DMS114 treated with DMSO at 0.1 percent for 48 hours (cell line): Measurements from ENCODE around the gene SFXN3.
A peak's percentile ranks its signal among the peaks of the same experiment; 100 is the strongest.

Source experiments
- DNase-seq: peaks from one replicate; lab custom pipeline; 2025; ENCODE audit not compliant: unreplicated experiment; lab: John Stamatoyannopoulos, UW

The SFXN3 gene

DNA sequence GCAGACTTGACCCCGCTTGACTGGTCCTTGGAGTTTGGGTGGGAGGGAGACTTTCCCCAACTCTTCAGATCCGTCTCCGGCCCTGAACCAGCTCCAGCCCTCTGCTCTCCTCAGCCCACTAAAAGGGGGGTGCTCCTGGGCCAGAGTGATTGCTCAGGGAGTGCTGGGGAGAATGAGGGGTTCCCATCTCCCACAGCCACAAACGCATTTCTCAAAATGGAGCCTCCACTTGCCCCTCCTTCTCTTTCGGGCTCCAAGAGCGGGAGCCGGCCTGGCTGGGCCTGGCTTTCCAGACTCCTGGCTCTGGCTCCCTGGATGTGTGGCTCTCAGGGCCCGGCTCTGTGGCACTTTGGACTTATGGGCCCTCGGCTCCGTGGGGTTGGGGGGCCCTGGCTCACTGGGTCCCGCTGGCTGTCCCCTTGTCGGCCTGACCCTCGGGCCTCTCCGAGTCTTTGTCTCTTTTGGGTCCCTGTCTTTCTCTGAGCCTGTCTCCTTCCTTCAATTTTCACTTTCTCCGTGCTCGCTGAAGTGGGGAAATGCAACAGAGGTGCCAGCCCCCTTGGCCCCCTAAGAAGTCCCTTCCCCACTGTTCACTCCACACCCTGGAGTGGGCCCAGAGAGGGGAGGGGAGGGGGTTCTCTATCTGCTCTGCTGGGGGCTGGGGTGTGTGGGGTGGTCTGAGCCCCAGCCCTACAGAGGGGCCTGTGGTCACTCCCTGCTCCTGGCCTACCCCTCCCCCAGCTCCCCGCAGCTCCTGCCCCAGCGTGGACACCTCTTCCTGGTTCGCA, 30.7 kb upstream of the SFXN3 start:
- no peak for DNase-seq

- DNase-seq, result no peak
Observed at GRCh38 chr10:101000915-101001658, 29.9 kb upstream of the SFXN3 start.

GRCh38 chr10:101001659-101002035, 29.4 kb upstream of the SFXN3 start:
- DNase-seq, result no peak

DNA sequence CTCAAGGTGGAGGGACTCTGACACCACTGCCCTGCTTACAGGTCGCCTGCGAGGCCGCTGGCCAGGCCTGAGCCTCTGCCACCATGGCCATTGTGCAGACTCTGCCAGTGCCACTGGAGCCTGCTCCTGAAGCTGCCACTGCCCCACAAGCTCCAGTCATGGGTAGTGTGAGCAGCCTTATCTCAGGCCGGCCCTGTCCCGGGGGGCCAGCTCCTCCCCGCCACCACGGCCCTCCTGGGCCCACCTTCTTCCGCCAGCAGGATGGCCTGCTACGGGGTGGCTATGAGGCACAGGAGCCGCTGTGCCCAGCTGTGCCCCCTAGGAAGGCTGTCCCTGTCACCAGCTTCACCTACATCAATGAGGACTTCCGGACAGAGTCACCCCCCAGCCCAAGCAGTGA, 28.6 kb upstream of the SFXN3 start:
- no peak for DNase-seq

DNA sequence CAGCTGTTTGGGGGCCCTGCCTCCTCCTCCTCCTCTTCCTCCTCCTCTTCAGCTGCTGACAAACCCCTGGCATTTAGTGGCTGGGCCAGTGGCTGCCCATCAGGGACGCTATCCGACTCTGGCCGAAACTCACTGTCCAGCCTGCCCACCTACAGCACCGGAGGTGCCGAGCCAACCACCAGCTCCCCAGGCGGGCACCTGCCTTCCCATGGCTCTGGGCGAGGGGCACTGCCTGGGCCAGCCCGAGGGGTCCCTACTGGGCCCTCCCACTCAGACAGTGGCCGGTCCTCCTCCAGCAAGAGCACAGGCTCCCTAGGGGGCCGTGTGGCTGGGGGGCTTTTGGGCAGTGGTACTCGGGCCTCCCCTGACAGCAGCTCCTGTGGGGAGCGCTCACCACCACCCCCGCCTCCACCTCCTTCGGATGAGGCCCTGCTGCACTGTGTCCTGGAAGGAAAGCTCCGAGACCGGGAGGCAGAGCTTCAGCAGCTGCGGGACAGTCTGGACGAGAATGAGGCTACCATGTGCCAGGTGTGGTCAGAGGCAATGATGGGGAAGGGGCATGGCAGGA, 27.3 kb upstream of the SFXN3 start:
- DNase-seq, result no peak

DNA sequence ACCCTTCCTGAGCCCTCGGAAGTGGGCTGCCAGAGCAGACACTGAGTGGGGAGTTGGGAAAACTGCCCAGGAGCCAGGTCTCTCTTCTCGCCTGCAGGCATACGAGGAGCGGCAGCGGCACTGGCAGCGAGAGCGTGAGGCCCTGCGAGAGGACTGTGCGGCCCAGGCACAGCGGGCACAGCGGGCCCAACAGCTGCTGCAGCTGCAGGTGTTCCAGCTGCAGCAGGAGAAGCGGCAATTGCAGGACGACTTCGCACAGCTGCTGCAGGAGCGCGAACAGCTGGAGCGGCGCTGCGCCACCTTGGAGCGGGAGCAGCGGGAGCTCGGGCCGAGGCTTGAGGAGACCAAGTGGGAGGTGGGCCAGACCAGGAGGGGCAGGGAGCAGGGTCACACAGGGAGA, 25.7 kb upstream of the SFXN3 start:
- DNase-seq, result no peak

GRCh38 chr10:101005869-101006567, 25.0 kb upstream of the SFXN3 start:
- no peak for DNase-seq

GRCh38 chr10:101006593-101007098, 24.4 kb upstream of the SFXN3 start:
- DNase-seq, result no peak

DNA sequence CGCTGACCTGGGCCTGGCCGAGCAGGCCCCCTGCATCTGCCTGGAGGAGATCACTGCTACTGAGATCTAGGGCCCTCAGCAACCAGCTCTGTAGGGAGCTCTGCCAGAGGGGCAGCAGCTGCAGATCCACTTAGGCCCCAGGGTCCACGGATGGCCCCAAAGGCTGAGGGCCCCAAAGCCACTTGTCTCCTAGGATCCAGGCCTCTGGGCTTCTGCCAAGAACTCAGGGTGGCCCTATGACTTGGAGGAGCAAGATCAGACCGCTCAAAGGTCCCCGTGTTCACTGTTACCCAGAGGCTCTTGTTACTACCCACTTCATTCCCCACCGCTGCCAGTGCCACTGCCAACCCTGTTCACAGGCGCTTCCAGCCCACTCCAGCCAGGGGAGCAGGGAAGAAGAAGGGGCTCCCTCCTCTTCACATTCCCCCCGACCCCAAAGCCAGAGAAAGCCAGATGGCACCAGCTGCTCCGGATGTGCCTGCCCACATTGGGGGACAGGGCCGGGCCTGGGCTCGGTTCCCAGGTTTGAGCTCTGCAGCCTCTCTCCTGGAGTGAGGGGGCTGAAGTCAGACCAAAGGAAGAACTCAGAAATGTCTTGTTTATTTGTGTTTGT, 23.8 kb upstream of the SFXN3 start:
- no peak for DNase-seq

DNA sequence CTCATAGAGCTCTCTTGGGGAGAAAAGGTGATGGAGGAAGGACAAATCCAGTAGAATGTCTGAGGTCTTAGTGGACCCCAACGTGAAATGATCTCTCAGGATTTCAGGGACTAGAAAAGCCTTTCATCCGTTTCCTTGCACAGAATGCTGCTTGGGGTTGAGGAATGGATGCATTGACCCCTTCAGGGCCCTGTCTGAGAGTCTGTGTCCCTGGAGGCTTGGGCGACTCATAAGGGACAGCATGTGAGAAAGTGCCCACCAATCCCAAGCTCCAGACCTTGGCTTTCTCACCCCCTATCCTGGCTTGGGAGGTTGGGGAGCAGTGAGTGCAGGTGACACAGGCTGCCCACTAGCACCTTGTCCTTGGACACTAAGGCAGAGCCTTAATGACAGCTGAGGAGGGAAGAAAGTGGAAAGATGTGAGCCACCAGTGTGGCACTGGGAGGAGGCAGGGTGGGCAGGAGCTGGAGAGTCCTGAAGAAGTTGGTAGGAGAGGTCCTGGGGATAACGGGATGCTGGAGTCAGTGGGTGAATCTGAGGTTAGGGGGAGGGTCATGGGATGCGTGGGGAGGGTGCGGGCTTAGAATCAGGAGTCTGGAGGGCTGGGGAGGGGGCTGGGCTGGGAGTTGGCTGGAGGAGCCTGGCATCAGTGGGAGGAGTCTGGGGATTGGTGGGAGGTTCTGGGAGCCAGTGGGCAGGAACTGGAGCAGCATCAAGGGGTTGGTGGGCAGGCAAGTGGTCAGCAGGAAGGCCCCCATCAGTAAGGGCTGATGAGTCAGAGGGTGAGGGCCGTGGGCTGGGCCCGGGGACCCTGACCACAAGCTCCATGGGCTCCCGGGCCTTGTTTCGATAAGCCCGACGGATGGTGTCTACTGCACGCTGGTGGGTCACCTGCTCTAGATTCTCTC, 22.9 kb upstream of the SFXN3 start:
- no peak for DNase-seq

DNA sequence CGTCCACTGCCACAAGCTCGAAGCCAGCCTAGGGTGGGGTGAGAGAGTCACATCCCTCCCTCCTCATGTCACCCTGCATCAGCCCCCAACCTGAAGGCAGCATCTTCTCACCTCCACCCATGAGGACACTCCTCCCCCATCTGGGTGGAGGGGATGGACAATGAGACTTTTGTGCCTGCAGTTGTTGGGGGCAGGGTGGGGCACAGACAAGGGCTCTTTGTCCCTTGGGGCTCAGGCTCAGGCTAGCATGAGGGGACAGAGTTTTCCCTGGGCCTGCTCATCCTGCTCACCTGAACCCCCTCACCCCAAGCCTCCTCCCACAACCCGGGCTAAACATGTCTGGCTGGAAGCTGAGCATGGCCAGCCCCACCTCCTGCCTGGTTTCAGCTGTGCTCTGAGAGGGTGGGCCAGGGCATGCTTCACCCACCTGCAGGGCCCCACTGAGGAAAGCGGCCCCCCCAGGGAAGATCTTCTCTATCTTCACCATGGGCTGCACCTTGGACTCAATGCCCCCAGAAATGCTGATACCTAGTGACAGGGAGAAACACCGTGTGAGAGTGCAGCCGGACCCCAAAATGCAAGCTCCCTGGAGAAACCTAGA, 22.1 kb upstream of the SFXN3 start:
- DNase-seq, result no peak

DNA sequence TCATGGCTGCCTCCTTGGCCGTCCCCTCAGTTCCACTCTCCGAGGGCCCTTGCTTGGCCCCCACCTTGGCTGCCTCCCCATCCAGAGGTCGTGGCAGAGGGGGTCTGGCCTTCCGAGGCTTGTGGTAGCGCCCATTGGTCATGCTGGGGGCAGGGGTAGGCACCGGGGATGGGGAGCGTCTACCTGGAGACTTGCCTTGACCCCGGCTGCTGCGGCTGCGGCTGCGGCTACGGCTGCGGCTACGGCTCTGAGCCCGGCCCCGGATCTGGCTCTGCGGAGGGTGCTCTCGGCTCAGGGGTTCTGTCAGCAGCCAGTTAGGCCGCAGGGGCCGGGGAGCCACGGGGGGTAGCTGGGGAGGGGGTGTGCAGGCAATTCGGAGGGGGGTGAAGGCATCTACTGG, 20.7 kb upstream of the SFXN3 start:
- DNase-seq, result no peak

DNA sequence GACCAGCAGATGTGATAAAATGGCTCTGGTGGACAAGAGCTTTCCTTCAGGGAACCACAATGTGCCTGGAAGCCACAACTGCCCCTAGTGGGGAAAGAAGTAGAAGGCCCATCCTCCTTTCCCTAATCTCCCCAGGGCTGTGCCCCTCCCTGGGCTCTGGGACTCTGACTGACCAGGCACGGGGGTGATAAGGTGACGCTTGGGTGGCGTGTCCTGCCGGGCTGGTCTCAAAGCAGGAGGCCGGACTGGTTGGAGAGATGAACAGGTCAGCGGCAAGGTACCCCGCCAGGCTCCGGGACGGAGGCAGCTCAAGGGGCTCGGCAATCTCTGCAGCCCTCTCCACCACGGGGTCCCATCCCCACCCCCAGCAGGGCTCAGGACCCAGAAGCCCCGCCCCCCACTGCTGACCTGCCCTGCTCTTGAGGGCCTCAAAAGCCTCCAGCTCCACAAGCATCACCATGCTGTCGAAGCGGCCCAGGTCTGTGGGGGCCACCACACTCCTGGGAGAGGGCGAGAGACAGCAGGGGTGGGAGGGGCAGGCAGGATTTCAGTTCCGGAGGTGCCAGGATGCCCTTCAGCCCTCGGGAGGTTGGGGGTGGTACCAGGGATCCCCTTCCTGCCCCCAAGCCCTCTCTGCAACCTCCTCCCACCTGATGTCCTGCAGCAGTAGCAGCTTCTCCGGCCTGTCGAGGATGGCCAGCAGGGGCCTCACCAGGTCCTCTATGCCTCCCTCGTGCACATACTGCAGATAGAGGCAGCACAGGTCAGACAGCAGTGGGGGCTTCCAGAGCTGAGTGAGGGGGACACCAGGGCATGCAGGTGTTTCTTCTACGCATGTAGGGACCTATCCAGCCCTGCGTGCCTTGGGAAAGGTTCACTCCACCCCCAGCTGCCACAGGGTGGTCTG, 19.3 kb upstream of the SFXN3 start:
- DNase-seq, result peak; percentile 69

GRCh38 chr10:101012525-101013364, 18.3 kb upstream of the SFXN3 start:
- peak; percentile 87 for DNase-seq

- DNase-seq, result no peak
Observed at GRCh38 chr10:101013365-101013825, 17.6 kb upstream of the SFXN3 start.

DNA sequence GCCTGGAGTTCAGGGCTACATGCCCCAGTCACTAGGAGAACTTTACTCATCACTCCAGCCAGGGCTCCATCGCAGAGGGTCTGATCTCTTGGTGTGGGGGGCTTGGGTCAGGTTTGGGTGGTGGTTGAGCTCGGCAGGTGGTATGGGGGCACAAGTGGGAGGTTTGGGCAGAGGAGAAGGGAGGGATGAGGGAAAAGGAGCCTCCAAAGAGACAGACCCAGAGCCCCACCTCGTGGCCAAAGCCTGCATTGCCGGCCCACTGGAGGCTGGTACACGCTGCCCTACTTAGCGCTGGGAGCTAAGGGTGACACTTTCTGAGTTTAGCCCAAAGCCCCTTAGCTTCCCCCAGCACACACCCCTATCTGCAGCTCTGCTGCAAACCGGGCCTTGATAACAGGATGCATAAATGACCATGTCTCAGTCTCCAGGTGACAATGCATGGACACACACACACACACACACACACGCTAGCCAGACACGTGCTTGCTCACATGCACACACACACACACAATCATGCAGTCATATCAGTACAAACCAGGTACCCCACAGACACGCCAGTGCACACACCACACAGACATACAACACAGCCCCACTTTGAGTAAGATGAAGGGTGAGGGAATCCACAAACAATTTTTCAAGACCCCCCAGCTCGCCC, 16.7 kb upstream of the SFXN3 start:
- peak; percentile 54 for DNase-seq

GRCh38 chr10:101014966-101015581, 16.0 kb upstream of the SFXN3 start:
- no peak for DNase-seq
